GM12865 (cell line): ENCODE data around the gene VWA8.

Experiments
- DNase-seq: peaks from one replicate; pipeline ENCODE4 v3.0.0; 2010; ENCODE audit warnings: low read depth
- H3K4me3 ChIP-seq: 2 replicates; pipeline ENCODE4 v1.5.1; 2011; ENCODE audit warnings: mild to moderate bottlenecking, low read depth, low read length, control low read depth
- CTCF ChIP-seq: IDR thresholded peaks from 2 replicates; pipeline ENCODE4 v1.5.1; 2011; ENCODE audit warnings: low read length, control low read depth, low read depth, inconsistent platforms; ENCODE audit not compliant: insufficient read depth; ENCODE audit errors: missing control alignments

The VWA8 gene

GRCh38 chr13:41969072-41969471, 8.2 kb upstream of the VWA8 start:
- no peak for DNase-seq
- no peak for TF ChIP-seq CTCF
- H3K4me3 ChIP-seq: no peak overlapping the region

DNA sequence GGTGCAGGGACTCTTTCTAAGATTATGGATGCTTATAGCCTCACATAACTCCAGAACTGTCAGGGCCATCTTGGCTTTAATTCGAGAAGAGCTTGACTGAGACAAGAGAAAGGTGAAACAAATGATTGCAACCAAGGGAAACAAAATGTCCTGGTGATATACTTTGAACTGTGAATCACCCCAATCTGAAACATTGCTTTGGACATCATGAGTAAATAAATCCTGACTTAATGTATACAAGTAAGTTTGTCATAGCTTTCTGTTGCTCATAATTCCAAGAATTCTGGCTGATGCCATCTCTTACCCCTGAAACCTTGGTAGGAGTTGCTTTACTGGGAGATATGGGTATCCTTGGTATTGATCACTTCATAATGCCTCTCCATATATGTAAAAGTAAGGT, 5.8 kb upstream of the VWA8 start:
- no peak for TF ChIP-seq CTCF
- no peak for DNase-seq
- no peak overlapping the region for H3K4me3 ChIP-seq

- H3K4me3 ChIP-seq: no peak overlapping the region
- no peak for TF ChIP-seq CTCF
- no peak for DNase-seq
Measured at GRCh38 chr13:41962994-41963393, 2.1 kb upstream of the VWA8 start.

DNA sequence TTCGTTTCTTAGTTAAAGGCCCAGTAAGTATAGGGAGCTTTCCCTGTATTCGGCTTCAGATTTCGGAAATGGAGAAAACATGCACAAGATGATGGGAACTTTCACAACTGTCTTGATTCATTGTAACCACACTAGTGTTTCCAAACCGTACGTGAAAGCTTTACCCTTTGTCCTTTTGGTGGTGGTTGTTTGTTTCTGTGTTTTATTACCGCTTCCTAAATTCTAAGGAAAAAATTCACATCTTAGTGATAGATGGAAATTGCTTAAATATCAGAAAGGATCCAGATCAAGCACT, 504 bp upstream of the VWA8 start:
- TF ChIP-seq CTCF: no peak
- DNase-seq: no peak
- H3K4me3 ChIP-seq: peak overlapping the region; percentile 99

DNA sequence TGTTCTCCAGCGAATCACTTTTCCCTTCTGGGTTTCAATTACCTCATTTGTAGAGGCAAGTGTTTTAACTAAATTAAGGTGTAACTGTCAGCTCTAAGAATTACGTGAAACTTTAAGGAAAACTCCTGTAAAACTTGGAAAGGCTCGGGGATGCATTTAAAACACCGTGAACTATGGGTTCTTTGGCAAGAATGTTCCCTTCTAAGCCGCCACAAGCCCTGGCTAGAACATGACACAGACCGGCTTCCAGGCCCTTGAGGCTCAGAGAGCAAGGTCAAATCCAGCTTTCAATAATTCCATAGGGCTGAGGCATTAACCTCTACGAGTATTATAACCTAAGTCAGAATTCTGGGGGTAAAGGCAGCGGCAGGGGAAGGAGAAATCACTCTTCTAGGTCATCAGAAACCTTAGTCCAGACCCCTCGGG, 685 bp downstream of the VWA8 start:
- no peak for DNase-seq
- TF ChIP-seq CTCF: no peak
- H3K4me3 ChIP-seq: peak overlapping the region; percentile 99

GRCh38 chr13:41956272-41956671, 4.6 kb downstream of the VWA8 start:
- no peak for TF ChIP-seq CTCF

GRCh38 chr13:41955605-41956004, 5.3 kb downstream of the VWA8 start:
- TF ChIP-seq CTCF: no peak
- DNase-seq: no peak
- H3K4me3 ChIP-seq: no peak overlapping the region

More at GRCh38 chr13:41956272-41956671, 4.6 kb downstream of the VWA8 start:
- no peak for DNase-seq
- H3K4me3 ChIP-seq: no peak overlapping the region
